PFSK-1 (cell line): ENCODE results near the gene SIGLEC1.

Experiments
- POLR2AphosphoS5 ChIP-seq: IDR thresholded peaks from 2 replicates; pipeline ENCODE4 v1.6.1; 2012; ENCODE audit warnings: low read depth, mild to moderate bottlenecking, control low read depth, low read length, moderate library complexity
- REST ChIP-seq, 2 experiments: IDR thresholded peaks; 2 replicates each; pipeline versions ENCODE4 v1.6.1 to v1.8.0; 2011 to 2012; ENCODE audit warnings: low read depth in 2 of 2, low read length in 2 of 2, control low read depth in 1 of 2, inconsistent platforms in 1 of 2, mild to moderate bottlenecking in 1 of 2, moderate library complexity in 1 of 2; ENCODE audit not compliant: insufficient read depth in 1 of 2
- SIN3A ChIP-seq: IDR thresholded peaks from 2 replicates; pipeline ENCODE4 v1.6.1; 2012; ENCODE audit warnings: mild to moderate bottlenecking, low read length, moderate library complexity, borderline replicate concordance; ENCODE audit not compliant: insufficient read depth
- TAF1 ChIP-seq: IDR thresholded peaks from 2 replicates; pipeline ENCODE4 v1.6.1; 2012; ENCODE audit warnings: low read length, control low read depth, borderline replicate concordance; ENCODE audit not compliant: insufficient read depth

GRCh38 chr20:3667434-3668037, 44.9 kb downstream of the SIGLEC1 start:
- TF ChIP-seq POLR2AphosphoS5 (no peak), TAF1 (no peak), SIN3A (no peak), REST (IDR thresholded peaks at IDR 0.05; ENCODE audit: insufficient read depth in 1 of 2, low read depth in 2 of 2, low read length in 2 of 2) (no peak)
